ENCODE data around the gene KCNT1.
A peak's percentile ranks its signal among the peaks of the same experiment; 100 is the strongest.
"Not testable (repeated sequence)": the region's sequence is repeated elsewhere in the genome, so short reads cannot be mapped to it uniquely, and the experiment has no call there.

Gene KCNT1

DNA sequence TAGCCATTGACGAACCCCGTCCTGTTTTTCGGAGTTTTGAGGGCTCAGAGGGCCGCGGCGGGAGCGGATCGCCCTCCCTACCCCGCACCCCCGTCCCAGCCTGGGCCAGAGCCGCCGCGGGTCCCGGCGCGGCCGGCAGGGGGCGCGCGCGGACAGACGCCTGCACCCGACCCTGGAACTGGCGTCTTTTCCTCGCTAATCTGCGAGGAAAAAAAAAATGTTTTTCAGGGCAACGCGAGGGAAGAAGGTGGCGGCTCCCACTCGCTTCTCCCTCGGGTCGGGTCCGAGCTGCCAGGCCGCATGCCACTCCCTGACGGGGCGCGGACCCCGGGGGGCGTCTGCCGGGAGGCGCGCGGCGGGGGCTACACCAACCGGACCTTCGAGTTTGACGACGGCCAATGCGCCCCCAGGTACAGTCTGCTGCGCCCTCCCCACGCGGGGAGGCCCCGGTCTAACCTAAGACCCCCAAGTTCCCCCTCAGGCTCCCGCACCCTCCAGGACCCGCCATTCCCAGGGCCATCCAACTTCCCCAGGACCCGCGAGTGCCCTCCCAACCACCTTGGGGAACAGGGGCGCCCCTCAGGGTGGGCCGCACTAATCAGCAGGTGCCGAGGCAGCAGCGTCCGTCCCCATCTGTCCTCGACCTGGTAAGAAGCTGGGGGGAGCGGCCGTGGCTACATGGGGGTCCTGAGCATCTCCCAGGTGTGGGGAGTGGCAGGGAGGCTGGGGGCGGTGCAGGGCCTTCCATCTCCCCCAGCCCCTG lies at the start of gene KCNT1:
Gene KCNT1 (plus strand): TSS at position 227 of the 763 bp plus-strand sequence. CDS start 74 bp downstream, at position 301.
- peak; percentile 53 for DNase-seq

DNA sequence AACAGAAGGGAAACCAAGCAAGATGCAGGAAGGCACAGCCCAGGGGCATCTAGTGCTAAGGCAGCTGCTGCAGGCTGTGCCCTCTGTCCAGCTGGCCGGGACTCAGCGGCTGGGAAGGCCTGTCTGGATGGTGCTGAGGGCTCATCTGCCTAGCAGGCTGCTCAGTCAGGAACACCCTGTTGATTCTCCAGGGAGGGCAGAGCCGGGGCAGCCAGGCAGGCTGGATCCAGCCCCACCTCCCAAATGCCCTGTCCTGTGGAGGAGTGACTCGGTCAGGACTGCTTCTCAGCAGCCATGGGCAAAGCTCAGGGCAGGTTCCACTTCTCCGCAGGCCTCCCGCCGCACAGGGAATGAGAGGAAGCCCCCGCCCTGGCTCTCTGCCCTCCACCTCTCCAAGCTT lies 46.7 kb upstream of the KCNT1 start:
- no peak for DNase-seq

DNA sequence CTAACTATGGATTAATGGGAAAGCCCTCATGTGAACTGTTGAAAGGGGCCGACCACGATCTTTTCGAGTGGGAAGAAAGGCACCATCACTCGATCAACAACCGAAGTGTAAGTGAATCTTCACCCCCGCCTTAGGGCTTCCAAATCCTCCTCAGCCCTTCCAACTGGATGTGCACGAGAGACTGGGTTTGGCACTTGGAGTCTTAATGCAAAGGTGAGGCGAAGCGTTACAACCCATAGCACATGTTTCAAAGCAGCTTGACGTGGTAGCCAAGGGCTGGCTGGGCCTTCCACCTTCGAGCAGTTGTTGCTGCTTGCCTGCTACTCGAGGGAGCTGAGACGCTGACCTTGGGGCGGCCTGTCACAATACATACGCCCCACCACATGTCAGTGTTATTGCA lies 44.6 kb upstream of the KCNT1 start:
- no peak for DNase-seq

DNA sequence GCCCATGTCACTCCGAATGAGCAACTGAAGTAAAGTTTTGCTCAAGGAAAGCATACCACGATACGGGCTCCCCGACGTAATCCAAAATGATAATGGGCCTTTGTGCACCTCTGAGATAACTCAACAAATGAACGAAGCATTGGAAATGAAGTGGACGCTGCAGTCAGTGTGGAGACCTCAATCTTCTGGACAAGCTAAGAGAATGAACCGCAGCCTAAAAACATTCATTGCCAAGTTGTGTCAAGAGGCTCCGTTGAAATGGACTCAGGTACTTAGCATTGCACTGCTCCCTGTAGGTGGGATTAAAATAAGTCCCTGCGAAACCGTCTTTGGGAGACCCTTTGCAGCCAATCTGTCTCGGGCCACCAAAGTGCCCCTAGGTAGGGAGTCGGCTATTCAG lies 42.7 kb upstream of the KCNT1 start:
- no peak for DNase-seq

DNA sequence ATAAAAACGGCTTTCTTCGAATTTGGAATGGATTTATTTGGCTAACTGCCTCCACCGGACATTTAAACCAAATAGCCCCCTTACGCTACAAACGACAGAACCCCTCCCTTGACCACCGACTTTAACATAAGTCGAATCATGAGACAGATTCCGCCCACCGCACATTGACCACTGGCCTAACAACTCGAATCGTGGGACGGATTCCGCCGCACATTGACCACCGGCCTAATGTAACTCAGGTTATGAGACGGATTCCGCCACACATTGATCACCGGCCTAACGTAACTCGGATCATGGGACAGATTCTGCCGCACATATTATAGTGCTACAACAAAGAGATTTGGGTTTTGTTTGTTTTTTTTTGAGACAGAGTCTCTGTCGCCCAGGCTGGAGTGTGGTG lies 41.6 kb upstream of the KCNT1 start:
- no peak for DNase-seq

DNA sequence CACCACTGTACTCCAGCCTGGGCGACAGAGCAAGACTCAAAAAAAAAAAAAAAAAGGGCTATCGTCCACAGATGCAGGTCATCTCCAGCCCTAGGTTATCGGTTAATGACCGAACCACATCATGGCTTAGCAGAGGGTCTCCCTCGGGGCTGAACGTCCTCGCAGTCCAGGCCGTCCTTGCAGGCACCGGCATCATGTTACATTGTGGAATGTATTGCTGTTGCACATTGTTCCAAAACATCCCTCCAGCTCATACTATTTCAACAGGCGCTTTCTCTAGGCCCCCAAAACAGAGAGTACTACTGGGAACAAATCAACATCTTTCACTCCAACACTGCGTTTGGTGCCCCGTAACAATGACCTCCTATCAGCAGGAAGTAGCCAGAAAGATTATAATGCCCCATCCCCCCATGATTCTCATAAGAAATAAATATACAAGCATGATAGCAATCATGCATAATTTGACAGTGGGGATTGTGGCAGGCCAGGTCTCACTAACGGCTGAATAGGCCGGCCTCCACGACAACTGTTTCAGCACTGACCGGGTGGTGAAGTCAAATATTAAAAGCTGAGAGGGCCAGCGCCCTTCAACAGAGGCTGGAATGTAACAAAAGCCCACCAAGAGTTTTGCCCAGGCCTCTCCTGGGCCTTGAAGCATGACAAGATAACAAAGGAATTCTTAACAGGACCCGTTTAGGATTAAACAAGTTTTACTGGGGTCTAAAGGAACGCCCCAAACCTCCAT lies 40.0 kb upstream of the KCNT1 start:
- no peak for DNase-seq

DNA sequence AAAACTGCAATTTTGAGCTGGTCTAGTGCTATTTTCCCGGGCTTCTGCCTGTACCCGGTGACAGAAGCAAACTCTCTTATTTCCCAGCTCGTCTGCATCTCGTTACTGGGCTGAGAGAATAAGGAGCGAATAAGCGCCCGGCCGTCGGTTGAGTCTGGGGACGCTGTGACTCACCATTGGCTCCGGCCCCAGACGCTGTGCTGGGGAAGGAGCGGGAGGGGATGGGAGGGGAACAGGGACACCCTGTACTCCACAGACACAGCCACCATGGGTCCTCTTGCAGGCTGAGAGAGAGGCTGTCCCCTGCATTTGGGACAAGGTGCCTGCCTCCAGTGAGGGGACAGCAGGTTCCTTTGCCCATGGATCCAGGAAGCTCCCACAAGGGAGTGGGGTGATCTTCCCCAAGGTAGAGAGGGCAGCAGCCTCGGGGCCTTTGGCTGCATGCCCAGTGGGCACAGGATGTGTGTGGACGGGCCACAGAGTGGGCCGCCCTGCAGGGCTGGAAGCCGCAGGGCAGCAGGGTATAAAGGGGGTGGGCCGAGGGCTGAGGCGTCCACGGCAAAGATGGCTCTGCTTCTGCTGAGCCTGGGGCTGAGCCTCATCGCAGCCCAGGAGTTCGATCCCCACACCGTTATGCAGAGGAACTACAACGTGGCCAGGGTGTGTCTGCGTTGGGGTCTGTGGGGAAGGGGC lies 39.1 kb upstream of the KCNT1 start, which contains the start of gene LCN9:
Gene LCN9 (plus strand): TSS at position 552 of the 693 bp plus-strand sequence. CDS start 13 bp downstream, at position 565.
- no peak for DNase-seq

DNA sequence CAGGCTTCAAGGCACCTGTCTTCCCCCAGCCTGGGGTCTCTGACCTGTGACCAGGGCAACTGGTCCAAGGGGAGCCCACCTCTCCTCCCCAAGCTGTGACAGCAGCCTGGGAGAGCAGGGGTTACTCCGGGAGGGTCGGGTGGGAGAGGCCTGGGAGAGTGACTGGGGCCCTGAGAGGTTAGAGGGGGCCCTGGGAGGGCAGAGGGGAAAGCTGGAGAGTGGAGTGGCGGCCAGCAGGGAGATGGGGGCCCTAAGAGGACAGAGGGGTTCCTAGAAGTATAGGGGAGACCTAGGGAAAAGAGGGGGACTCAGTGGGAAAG lies 38.6 kb upstream of the KCNT1 start:
- DNase-seq: no peak

DNA sequence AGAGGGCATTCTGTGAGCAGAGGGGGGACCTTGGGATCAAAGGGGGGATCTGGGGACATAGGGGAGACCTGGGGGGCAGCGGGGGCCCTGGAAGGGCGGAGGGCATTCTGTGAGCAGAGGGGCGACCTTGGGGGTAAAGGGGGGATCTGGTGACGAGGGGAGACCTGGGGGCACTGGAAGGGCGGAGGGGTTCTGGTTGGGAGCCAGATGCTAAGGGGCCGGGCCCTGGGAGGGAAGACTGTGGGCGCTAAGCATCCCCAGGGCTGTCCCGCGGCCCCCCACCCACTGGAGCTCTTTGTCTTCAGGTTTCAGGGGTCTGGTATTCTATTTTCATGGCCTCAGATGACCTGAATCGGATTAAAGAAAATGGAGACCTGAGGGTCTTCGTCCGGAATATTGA lies 38.1 kb upstream of the KCNT1 start:
- no peak for DNase-seq

DNA sequence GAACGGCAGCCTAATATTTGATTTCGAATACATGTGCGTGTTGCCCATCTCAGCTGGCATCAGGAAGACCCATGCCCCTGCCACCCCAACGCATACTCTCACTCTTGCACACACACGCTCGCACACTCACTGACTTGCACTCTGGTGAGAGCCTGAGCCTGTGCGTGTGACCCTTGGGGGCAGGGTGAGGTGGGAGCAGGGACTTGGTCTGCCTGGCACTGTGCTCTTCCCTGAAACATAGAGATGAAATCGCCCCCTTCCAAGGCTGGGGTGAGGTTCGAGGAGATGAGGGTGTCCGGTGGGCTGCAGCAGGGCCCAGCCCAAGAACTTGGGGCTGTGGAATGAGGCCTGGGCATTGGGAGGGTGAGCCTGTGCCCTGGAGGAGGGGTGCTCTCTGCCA lies 37.7 kb upstream of the KCNT1 start:
- DNase-seq: no peak

DNA sequence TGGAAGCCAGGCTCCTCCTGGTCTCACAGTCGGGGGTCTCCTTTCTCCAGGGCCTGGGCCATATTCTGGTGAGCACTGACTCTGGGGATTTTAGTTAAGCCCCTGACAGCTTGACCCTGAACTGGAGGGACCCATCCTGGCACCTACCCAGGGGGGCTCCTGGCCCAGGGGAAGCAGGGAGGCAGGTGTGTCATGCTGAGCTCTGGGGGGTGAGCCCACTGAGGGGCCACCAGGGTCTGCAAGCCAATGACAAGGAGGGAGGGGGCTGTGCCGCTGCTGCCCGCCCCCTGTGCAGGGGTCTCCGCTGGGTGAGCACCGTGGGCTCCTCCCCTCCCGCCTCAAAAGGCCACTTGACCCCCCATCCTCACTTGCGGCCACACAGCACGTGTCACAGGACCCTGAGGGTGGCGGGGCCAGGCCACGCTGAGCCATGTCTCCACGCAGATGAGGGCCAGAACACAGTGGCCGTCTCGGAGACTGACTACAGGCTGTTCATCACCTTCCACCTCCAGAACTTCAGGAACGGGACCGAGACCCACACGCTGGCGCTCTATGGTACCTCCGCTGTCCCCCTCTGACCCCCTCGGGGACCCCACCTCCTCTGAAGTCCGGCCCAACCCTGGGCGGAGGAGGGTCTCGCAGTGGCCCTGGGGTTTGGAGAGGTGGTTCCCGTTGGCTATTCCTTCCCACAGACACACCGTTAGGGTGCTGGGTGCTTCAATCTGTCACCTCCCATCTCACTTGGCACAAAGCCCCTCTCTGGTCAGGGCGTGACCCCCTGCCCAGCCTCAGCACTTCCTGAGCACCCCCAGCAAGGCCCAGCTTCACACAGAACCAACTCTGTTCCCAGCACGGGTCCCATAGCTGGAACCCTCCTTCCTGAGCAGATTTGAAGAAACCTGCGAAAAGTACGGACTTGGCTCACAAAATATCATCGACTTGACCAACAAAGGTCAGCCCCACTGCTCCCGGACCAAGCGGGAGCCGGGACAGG lies 36.9 kb upstream of the KCNT1 start:
- DNase-seq: no peak

DNA sequence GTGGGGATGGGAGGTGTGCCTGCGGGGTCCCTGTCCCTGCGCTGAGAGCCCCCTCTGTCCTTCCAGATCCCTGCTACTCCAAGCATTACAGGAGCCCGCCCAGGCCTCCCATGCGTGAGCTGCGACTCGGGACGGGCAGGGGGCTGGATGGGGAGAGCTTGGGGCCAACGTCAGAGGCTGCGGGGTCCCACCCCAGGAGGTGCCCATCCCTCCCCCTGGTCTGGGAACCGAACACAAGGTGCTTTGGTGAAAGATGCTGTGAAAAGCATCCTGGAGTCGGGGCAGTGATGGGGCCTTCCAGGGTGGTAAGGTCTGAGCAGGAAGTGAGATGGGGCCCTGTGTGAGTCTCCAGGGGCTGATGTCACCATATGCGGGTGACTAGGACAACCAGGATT lies 36.2 kb upstream of the KCNT1 start:
- no peak for DNase-seq

DNA sequence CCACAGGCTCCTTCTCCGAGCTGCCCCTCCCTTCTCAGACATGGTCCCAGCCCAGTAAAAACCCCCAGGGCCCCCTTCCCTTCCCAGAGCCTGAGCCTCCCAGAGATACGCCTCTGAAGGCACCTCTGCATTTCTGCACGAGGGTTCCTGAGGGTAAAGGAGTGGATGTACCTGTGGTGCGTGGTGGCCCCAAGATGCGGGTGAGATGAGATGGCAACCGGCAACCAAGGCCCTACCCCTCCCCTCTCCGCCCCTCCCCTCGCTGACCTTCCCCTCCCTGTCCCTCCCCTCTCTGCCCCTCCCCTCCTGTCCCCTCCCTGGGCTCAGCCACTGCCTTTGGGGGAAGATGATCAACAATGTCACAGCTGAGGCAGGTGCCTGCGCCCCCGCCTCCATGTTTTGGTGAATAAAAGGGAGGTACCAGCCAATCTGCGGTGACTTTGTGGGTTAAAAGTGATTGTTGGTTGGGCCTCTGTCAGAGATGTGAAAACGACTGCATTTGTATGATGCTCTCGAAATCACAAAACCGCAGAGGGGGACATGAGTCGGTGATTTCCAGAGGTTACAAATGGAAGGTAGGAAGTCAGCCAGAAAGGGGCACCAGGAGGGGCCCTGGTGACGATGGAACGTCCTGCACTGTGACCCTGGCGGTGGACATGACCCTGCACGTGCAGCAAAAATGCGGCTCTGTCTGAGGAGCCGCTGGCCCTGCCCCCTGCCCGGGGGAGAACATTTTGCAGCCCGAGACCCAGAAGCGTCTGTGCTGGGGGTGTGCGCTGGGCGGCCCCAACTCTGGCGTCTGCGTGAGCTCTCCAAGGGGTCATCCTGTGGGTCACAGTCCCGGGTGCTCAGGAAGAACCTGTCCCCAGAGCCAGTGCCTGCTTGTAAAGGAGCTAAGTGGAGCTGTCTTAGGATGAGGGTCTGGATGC lies 35.2 kb upstream of the KCNT1 start:
- no peak for DNase-seq

DNA sequence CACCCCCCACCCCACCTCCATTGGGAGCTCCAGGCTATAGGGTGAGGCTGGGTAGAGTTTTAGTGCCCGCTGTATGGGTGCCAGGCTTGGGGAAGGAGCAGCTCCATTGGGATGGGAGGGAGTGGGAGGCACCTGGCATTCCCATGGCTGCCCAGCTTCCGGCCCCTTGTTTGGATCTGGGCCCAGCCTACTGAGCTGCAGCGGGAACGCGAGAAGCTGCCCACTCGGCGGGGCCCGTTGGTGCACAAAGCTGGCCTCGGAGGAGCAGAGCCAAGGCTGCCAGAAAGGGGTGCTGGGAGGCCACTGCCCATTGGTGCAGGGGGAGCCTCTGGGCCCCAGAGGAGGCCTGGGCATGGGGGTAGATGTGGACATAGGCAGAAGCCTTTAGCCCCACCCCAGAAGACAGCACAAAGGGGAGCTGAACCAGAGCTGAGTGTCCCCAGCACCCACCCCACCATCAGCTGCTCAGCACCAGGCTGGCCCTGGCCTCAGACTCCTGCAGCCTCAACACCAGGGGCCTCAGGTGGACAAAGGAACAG lies 34.5 kb upstream of the KCNT1 start:
- DNase-seq: no peak

DNA sequence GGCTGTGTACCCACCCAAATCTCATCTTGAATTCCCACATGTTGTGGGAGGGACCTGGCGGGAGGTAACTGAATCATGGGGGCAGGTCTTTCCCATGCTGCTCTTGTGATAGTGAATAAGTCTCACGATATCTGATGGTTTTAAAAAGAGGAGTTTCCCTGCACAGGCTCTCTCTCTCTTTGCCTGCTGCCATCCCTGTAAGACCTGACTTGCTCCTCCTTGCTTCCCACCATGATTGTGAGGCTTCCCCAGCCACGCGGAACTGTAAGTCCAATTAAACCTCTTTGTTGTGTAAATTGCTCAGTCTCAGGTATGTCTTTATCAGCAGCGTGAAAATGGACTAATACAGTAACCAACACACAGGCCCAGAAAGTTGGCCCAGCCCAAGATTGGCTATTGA lies 33.0 kb upstream of the KCNT1 start:
- not testable (repeated sequence) for DNase-seq

DNA sequence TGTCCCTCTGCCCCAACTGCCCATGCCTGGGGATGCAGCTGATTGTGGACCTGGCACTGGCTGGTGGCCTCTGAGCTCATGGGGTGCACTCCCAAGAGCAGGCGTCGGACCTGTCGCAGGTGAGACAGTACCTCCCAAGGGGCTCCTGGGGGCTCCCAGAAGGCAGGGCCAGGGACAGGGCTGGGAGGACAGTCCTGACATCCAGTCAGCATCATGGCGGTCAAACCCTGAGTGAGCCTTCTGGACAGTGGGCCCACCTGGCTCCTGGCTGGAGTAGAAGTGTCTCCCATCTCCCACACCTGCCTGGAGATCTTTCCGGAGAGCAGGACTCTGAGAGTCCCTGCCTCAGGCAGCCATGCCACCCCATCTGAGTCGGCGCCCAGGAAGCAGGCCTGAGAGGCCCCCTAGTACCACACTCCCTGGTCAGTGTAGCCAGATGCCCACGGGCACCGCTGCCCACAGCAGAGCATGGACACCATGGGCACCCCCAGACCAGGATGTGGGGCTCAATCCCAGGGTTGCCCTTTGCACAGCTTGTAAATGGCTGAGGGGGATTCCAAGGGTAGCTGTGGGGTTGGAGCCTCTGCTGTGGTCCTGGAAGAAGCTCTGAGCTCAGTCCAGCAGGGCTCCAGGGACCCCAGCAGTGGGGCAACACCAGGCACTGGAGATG lies 32.2 kb upstream of the KCNT1 start:
- DNase-seq: no peak

DNA sequence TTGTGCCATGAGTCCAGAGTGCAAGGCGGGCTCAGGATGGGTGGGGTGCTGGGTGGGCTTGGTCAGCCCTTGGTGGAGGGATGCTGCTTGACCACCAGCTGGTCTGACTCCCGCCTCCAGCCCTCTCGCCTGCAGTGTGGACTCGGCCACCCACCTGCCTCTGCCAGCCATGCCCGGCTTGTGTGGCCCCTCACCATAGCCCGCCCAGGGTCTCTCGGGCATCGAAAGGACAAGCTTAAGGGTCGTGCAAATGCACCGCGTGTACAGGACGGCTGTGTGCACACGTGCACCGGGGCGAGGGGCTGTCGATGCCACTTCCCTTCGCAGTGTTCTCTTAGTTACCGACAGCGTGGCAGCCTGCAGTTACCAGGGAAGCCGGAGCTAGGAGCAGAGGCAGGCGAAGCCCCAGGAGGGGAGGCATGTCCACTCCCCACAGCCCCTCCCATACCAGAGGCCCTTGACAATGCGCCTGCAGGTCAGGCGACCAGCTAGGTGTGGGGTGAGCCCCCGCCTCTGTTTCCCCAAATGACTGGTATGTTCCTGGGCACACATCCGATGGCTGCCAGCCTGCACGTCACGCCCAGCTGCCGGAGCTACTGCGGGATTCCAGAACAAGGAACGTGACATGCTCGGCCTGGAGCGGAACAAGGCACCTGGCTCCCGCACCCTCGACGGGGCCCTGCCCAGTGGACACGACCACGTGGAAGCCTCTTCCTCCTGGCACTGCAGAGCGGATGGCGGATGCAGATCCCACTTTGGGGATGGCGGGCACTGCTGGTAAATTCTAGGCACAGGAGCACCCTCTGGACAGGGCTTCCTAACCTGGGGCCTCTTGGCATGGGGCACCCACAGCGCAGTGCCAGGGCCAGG lies 31.0 kb upstream of the KCNT1 start:
- DNase-seq: no peak

DNA sequence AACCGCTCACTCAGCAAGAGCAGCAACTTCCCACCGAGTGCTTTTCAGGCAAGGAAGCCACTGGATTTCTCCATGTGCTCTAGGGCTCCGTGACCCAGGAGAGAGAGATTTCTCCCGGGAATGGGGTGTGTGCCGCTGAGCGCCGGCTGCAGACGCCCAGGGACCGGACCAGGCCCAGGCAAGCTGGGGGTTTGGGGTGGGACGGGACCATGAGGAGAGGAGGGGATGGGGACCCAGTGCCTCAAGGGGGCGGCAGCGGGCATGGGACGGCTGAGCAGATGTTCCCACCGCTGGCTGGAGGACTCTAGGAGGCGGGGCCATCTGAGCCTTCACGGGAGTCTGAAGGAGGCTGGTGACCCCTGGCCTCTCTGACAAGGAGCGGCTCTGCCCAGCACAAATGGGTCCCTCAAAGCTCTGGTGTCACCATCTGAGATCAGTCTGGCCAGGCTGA lies 30.4 kb upstream of the KCNT1 start:
- no peak for DNase-seq

DNA sequence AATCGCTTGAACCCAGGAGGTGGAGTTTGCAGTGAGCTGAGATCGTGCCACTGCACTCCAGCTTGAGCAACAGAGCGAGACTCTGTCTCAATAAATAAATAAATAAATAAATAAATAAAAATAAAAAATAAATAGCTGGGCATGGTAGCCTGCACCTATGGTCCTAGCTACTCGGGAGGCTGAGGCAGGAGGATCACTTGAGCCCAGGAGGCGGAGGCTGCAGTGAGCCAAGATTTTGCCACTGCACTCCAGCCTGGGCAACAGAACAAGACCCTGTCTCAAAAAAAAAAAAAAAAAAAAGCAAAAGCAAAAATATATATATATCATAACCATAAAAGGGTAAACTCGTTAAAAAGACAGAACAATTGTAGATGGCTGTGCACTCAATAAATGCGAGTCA lies 29.2 kb upstream of the KCNT1 start:
- DNase-seq: not testable (repeated sequence)

DNA sequence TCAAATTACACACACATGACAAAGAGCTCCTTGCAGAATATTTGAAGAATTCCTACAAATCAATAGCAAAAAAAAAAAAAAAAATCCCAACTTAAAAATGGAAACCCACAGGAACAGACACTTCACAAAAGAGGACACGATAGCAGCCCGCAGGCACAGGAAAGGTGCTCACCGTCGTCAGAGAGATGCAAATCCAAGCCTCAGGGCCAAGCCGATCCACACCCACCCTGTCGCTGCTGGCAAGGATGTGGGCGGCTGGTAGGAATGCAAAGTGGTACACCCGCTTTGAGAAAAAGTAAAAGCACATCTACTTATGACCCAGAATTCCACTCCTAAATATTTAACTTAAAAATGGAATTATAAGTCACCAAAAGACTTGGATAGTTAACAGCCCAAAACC lies 28.0 kb upstream of the KCNT1 start:
- no peak for DNase-seq
